ENCODE results near the gene RALGAPA1. TPM values are rescaled to one million over a fixed set of nuclear protein-coding genes. Genes with fewer than 3 reads are reported as not detected.
"Not testable (repeated sequence)": the region's sequence is repeated elsewhere in the genome, so short reads cannot be mapped to it uniquely, and the experiment has no call there.

Gene RALGAPA1
- total and polyA plus RNA-seq, 2 experiments from 2014 or later: 7.5 to 22.2 TPM

GRCh38 chr14:35827678-35828472 is 18.8 kb upstream of the RALGAPA1 start:
- 81 to 89% methylated on average over 11 of the region's 11 CpGs for WGBS, 2 experiments (ENCODE audit: low coverage in 1 of 2, low lambda C conversion rate in 2 of 2, missing lambda C conversion rate in 2 of 2)
- Histone ChIP-seq H3F3A (ENCODE audit: insufficient read depth) (peaks cover 9% of the 10 kb centered on the region), H3K27me3 (replicated peaks; ENCODE audit: insufficient read depth) (no peaks in the 10 kb centered on the region), H3K4me3 (peak overlapping the region; percentile 93), H3K4me2 (ENCODE audit: unreplicated experiment) (peak overlapping the region; percentile 86), H4K20me1 (ENCODE audit: insufficient read depth) (no peaks in the 10 kb centered on the region), H3K27ac (no peak overlapping the region), H3K9ac (no peak overlapping the region; the same call in 1 of the 2 replicates), H3K9me2 (ENCODE audit: insufficient read depth) (no peaks in the 10 kb centered on the region), H3K36me3 (ENCODE audit: low read depth) (peaks cover 4% of the 10 kb centered on the region; the same call in 1 of the 2 replicates), H2AFZ (peak overlapping the region; percentile 97; the same call in 1 of the 2 replicates), H3K79me2 (ENCODE audit: insufficient read depth) (peaks cover 14% of the 10 kb centered on the region), H3K9me3 (ENCODE audit: low read depth) (no peaks in the 10 kb centered on the region), H3K4me1 (ENCODE audit: insufficient read depth) (peaks cover 5% of the 10 kb centered on the region; the same call in 1 of the 2 replicates)
- in situ Hi-C loops (cut with MboI): no loop called here
- DNase-seq: no peak
- TF ChIP-seq EZH2 (IDR thresholded peaks at IDR 0.05; ENCODE audit: insufficient read depth, poor library complexity, severe bottlenecking): no peak
- TF ChIP-seq EZH2phosphoT487 (IDR thresholded peaks at IDR 0.05; ENCODE audit: insufficient read depth, low read depth): no peak

- no peaks in the 10 kb centered on the region for H3K36me3 ChIP-seq (ENCODE audit: low read depth)
- H3K4me2 ChIP-seq (ENCODE audit: unreplicated experiment): peak overlapping the region; percentile 86
- H3F3A ChIP-seq (ENCODE audit: insufficient read depth): peaks cover 9% of the 10 kb centered on the region
- peak; percentile 42 for DNase-seq
- H3K9me3 ChIP-seq (ENCODE audit: low read depth): no peaks in the 10 kb centered on the region
- H3K79me2 ChIP-seq (ENCODE audit: insufficient read depth): peaks cover 14% of the 10 kb centered on the region
- H4K20me1 ChIP-seq (ENCODE audit: insufficient read depth): no peaks in the 10 kb centered on the region
- H3K27ac ChIP-seq: peak overlapping the region; percentile 16; the same call in 1 of the 2 replicates
- H2AFZ ChIP-seq: peak overlapping the region; percentile 97
- H3K9me2 ChIP-seq (ENCODE audit: insufficient read depth): no peaks in the 10 kb centered on the region
- TF ChIP-seq EZH2 (IDR thresholded peaks at IDR 0.05; ENCODE audit: insufficient read depth, poor library complexity, severe bottlenecking) (no peak), EZH2phosphoT487 (IDR thresholded peaks at IDR 0.05; ENCODE audit: insufficient read depth, low read depth) (no peak)
- H3K4me1 ChIP-seq (ENCODE audit: insufficient read depth): peaks cover 5% of the 10 kb centered on the region; the same call in 1 of the 2 replicates
- peak overlapping the region; percentile 93 for H3K9ac ChIP-seq
- H3K27me3 ChIP-seq (replicated peaks; ENCODE audit: insufficient read depth): no peaks in the 10 kb centered on the region
- 0 to 2% methylated on average over 11 of the region's 11 CpGs for WGBS, 2 experiments (ENCODE audit: low coverage in 1 of 2, low lambda C conversion rate in 2 of 2, missing lambda C conversion rate in 2 of 2)
- in situ Hi-C loops (cut with MboI): no loop called here
- H3K4me3 ChIP-seq: peak overlapping the region; percentile 93
These were observed 17.9 kb upstream of the RALGAPA1 start for GRCh38 chr14:35826952-35827416.

- Histone ChIP-seq H3F3A (ENCODE audit: insufficient read depth) (peaks cover 9% of the 10 kb centered on the region), H3K4me2 (ENCODE audit: unreplicated experiment) (peak within 1 kb of the TSS; percentile 99), H3K27me3 (replicated peaks; ENCODE audit: insufficient read depth) (no peaks in the 10 kb centered on the region), H3K4me1 (ENCODE audit: insufficient read depth) (peaks cover 5% of the 10 kb centered on the region; the same call in 1 of the 2 replicates), H3K9me2 (ENCODE audit: insufficient read depth) (no peaks in the 10 kb centered on the region), H3K79me2 (ENCODE audit: insufficient read depth) (peaks cover 14% of the 10 kb centered on the region), H3K9ac (peak within 1 kb of the TSS; percentile 93), H3K9me3 (ENCODE audit: low read depth) (no peaks in the 10 kb centered on the region), H2AFZ (peak within 1 kb of the TSS; percentile 97), H3K36me3 (ENCODE audit: low read depth) (no peaks in the 10 kb centered on the region), H3K27ac (peak within 1 kb of the TSS; percentile 91), H3K4me3 (peak within 1 kb of the TSS; percentile 93), H4K20me1 (ENCODE audit: insufficient read depth) (no peaks in the 10 kb centered on the region)
- WGBS, 2 experiments (ENCODE audit: low coverage in 1 of 2, low lambda C conversion rate in 2 of 2, missing lambda C conversion rate in 2 of 2): 1 to 2% methylated on average over 51 to 62 of the region's 70 CpGs
- TF ChIP-seq EZH2phosphoT487 (IDR thresholded peaks at IDR 0.05; ENCODE audit: insufficient read depth, low read depth) (no peak), EZH2 (IDR thresholded peaks at IDR 0.05; ENCODE audit: insufficient read depth, poor library complexity, severe bottlenecking) (no peak)
- peak; percentile 99 for DNase-seq
- in situ Hi-C loops (cut with MboI): no loop called here
These were observed 17.3 kb upstream of the RALGAPA1 start, which contains the start of gene BRMS1L for GRCh38 chr14:35826218-35826951. BRMS1L (plus strand) TSS chr14:35826338; CDS start chr14:35826517, 179 bp downstream.

GRCh38 chr14:35825968-35826217 is 16.8 kb upstream of the RALGAPA1 start:
- H3K9me2 ChIP-seq (ENCODE audit: insufficient read depth): no peaks in the 10 kb centered on the region
- H3K27ac ChIP-seq: peak overlapping the region; percentile 57
- H3K36me3 ChIP-seq (ENCODE audit: low read depth): no peaks in the 10 kb centered on the region
- peak overlapping the region; percentile 99 for H3K4me2 ChIP-seq (ENCODE audit: unreplicated experiment)
- no peaks in the 10 kb centered on the region for H3K27me3 ChIP-seq (replicated peaks; ENCODE audit: insufficient read depth)
- no peaks in the 10 kb centered on the region for H4K20me1 ChIP-seq (ENCODE audit: insufficient read depth)
- peak overlapping the region; percentile 89 for H2AFZ ChIP-seq
- H3K79me2 ChIP-seq (ENCODE audit: insufficient read depth): peaks cover 14% of the 10 kb centered on the region
- 0% methylated on average over 6 of the region's 6 CpGs for WGBS, 2 experiments (ENCODE audit: low coverage in 1 of 2, low lambda C conversion rate in 2 of 2, missing lambda C conversion rate in 2 of 2)
- TF ChIP-seq EZH2 (IDR thresholded peaks at IDR 0.05; ENCODE audit: insufficient read depth, poor library complexity, severe bottlenecking) (no peak), EZH2phosphoT487 (IDR thresholded peaks at IDR 0.05; ENCODE audit: insufficient read depth, low read depth) (no peak)
- peaks cover 9% of the 10 kb centered on the region for H3F3A ChIP-seq (ENCODE audit: insufficient read depth)
- no peak for DNase-seq
- in situ Hi-C loops (cut with MboI): no loop called here
- peak overlapping the region; percentile 74 for H3K9ac ChIP-seq
- H3K4me3 ChIP-seq: peak overlapping the region; percentile 93
- no peaks in the 10 kb centered on the region for H3K9me3 ChIP-seq (ENCODE audit: low read depth)
- peaks cover 5% of the 10 kb centered on the region; the same call in 1 of the 2 replicates for H3K4me1 ChIP-seq (ENCODE audit: insufficient read depth)

- H3K9me2 ChIP-seq (ENCODE audit: insufficient read depth); H3K4me1 ChIP-seq (ENCODE audit: insufficient read depth); DNase-seq; H3F3A ChIP-seq (ENCODE audit: insufficient read depth); H3K36me3 ChIP-seq (ENCODE audit: low read depth); H3K9me3 ChIP-seq (ENCODE audit: low read depth); H3K4me3 ChIP-seq; in situ Hi-C loops (cut with MboI); H3K27ac ChIP-seq; H4K20me1 ChIP-seq (ENCODE audit: insufficient read depth); H3K27me3 ChIP-seq (replicated peaks; ENCODE audit: insufficient read depth): not testable (repeated sequence)
- Histone ChIP-seq H3K4me2 (ENCODE audit: unreplicated experiment) (peak overlapping the region; percentile 99), H3K79me2 (ENCODE audit: insufficient read depth) (peaks cover 14% of the 10 kb centered on the region), H2AFZ (peak overlapping the region; percentile 89), H3K9ac (peak overlapping the region; percentile 74)
- WGBS, 2 experiments (ENCODE audit: low coverage in 1 of 2, low lambda C conversion rate in 2 of 2, missing lambda C conversion rate in 2 of 2): 94% methylated on average over 28 of the region's 55 CpGs; no CpG with 5 or more reads in 1 of the 2 experiments
These were observed 15.5 kb upstream of the RALGAPA1 start for GRCh38 chr14:35824446-35825165.

Measured in GM23248 (cell line).